Pericardium fibroblast (primary cell): ENCODE results near the gene SAPCD1. TPM values are rescaled to one million over a fixed set of nuclear protein-coding genes. Genes with fewer than 3 reads are reported as not detected.

Experiments used
- total RNA-seq: library from RNA; depleted of rRNA; stranded (reverse); fragments of >200 nt; gene quantifications from 2 replicates; pipeline ENCODE4 v1.2.3, GENCODE V29; 2015

SAPCD1 gene
- 1.2 and 2.8 TPM in 2 replicates for total RNA-seq

GRCh38 chr6:31762356-31762755 lies at the start of gene SAPCD1:
SAPCD1 (plus strand) TSS chr6:31762656; CDS start chr6:31763055, 399 bp downstream.

DNA sequence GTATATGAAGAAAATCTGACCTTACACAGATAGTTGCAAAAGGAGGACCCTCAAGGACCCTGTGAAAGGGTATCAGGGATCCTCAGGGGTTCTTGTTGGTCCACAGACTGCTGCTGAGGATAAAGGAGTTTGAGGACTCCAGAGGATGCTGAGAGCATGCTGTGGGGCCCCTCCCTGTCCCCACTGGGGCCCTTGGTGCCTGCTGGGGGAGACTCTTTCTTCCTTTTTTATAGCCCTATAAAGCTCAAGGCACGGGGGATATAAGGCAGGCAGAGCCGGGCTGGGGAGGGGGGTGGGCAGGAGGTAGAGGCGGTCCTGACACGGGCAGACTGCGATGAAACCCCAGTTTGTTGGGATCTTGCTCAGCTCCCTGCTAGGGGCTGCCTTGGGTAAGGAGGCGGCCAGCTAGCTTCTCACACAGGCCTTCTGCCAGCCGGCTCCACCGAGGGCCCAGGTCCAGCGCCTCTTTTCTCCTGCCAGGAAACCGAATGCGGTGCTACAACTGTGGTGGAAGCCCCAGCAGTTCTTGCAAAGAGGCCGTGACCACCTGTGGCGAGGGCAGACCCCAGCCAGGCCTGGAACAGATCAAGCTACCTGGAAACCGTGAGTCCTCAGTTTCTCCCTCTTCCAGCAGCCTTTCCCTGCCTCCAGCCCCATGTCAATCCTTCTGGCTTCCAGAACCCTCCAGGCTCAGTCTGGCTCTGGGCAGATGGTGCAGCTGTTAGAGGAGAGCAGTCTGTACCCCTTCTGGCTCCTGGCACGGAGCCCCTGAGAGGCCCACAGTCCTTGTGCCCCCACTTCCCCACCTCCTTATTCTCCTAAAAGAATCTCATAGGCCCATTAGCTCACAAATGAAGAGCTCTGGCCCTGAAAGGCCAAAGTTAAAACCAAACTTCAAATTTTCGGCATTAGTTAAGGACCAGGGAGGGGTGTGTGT lies 47.2 kb upstream of the SAPCD1 start, which contains the start of gene LY6G6D:
TSS of gene LY6G6D (plus strand) at position 327 of the 937 bp plus-strand sequence. CDS start at position 335, 8 bp downstream.

GRCh38 chr6:31721351-31722020 lies 41.0 kb upstream of the SAPCD1 start, which contains the start of gene LY6G6C:
LY6G6C (minus strand) TSS chr6:31721746; CDS start chr6:31721679, 67 bp downstream.

GRCh38 chr6:31723245-31723979 lies 39.0 kb upstream of the SAPCD1 start, which contains the start of gene MPIG6B:
MPIG6B (plus strand) TSS chr6:31723373; CDS start chr6:31723384, 11 bp downstream.

GRCh38 chr6:31728767-31729514 lies 33.5 kb upstream of the SAPCD1 start, which contains the start of gene DDAH2:
DDAH2 (minus strand) TSS chr6:31729299; CDS start chr6:31729161, 138 bp downstream.

DNA sequence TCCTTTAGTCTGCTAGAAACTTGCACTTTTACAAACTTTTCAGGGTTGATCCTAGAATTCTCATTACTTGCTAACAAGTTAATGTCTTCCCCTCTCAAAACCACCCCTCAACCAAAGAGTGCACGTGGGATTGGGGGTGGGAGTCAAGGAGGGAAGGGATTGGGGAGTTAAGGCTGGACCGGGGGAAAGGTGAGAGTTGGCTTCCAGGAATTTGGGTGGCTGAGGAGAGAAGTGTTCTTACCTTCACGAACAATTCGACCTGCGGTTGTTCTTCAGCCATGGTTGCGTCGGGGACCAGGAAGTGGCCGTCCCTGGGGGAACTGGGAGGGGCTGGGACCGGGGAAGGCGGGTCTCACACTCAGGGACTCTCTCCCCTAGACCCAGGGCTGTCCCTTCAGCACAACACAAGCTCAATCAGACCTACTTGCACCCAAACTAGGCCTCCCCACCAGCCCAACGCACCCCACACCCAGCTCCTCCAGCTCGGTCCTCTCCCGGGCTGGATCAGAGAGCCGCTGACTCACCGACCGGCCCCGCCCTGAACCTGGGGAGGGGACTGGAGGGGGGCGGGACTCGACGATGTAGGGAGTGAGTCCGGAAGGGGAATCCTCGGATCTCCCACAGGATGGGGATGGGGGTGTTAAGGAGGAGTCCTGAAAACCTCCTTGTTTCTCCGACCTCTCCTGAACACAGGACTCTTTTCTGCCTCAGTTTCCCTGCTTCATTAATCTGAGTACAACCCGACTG lies 26.3 kb upstream of the SAPCD1 start, which contains the start of gene CLIC1:
TSS of gene CLIC1 (minus strand) at position 510 of the 747 bp plus-strand sequence. CDS start at position 280, 230 bp downstream.

DNA sequence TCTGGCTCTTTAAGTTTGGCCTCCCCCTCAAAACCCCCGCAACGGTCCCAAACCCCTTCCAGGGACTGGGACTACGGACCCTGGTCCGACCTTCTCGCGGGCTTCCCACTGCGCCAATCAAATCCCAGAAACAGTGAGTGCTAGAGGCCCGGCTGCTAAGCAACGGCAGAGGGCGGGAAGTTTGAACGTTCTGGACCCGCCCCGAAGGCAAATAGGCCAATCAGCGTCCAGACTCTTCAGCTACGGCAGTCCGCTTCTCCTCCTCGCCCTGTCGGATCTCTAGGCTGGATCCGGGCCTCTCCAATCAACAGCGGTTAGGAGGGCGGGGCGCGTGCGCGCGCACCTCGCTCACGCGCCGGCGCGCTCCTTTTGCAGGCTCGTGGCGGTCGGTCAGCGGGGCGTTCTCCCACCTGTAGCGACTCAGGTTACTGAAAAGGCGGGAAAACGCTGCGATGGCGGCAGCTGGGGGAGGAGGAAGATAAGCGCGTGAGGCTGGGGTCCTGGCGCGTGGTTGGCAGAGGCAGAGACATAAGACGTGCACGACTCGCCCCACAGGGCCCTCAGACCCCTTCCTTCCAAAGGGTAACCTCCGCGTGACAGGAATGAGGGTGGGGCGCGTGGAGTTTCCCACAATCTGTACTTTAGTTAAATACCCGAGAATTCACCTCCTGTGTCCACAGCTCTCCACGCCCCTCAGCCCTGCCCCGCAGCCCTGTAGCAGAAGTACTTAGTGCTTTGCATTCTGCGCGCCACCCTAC lies 22.6 kb upstream of the SAPCD1 start, which contains the start of gene MSH5:
TSS of gene MSH5 (plus strand) at position 367 of the 758 bp plus-strand sequence. CDS start 462 bp downstream, outside the sequence.

GRCh38 chr6:31776989-31777666 lies 14.7 kb downstream of the SAPCD1 start, which contains the start of gene VWA7:
VWA7 (minus strand) TSS chr6:31777328; CDS start chr6:31776779, 549 bp downstream.

DNA sequence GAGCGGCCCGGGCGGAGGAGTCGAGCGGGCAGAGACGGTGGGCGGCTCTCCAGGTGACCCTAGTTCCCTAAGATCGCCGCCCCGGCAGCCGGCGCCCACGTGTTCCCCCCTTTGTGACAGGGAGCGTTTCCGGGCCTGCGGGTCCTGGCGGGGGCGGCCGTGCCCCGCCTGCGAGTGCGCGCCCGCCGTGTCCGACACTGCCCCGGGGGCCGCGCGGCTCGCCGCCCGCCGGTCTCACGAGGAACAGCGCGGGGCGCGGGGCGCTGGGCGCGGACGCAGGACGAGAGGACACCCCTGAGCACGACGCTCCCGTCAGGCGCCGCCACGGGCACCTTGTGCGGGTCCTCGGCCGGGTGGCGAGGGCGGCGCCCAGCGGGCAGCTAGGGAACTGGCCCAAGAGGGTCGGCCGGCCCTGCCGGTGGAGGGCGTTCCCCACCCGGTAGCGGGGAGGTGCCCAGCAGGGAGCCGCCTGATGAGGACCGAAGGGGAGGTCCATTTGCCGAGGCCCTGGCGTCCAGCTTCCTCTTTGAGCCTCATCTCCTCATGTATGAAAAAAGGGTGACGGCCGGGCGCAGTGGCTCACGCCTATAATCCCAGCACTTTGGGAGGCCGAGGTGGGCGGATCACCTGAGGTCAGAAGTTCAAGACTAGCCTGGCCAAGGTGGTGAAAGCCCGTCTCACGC lies 33.3 kb downstream of the SAPCD1 start, which contains the start of gene VARS1:
TSS of gene VARS1 (minus strand) at position 137 of the 683 bp plus-strand sequence. CDS start 535 bp downstream, outside the sequence.

DNA sequence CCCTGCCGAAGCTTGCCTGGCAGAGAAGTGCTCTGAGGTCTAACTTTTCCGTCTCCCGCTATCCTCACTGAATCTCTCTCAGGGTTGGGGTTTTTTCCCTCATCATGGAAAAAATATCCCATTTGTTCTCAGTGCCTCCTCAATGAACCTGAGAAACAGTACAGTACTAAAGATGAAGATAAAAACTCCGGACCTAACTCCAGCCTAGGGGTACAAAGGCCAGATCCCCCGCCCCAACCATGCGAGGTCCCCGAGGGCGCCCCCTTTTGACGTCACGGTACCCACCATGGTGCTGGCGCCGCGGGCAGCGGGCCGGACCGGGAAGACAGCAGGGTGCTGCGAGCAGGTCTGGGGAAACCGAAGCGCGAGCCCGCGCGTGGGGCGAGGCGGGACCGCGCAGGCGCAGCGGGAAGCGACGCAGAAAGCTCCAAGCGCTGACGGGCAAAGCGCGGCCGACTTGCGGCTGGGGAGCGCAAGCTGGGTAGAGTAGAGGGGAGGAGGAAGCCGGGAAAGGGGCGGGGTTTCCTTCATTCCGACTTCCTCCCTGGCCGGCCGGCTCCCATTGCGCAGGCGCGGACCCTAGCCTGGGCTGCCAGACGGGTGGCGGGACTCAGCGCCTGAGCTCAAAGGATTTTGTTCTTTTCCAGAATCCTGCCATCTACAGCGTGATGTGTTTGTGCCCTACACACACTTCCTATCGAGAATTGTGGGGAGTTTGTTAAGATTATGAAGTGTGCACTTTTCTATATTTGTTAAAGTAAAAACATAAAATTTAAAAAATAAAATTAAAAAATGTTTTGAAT lies 44.2 kb downstream of the SAPCD1 start, which contains the start of gene LSM2:
TSS of gene LSM2 (minus strand) at position 497 of the 803 bp plus-strand sequence. CDS start at position 288, 209 bp downstream.

Other genes with a start within 250 kb of the SAPCD1 start
- gene MCCD1, start 233.7 kb upstream of the SAPCD1 start, total RNA-seq = not detected in 2 replicates
- 197 and 272 TPM in 2 replicates for gene DDX39B, start 220.7 kb upstream of the SAPCD1 start, total RNA-seq
- 2.7 and 7.2 TPM in 2 replicates for gene ATP6V1G2, start 216.0 kb upstream of the SAPCD1 start, total RNA-seq
- 16.6 and 19.9 TPM in 2 replicates for gene NFKBIL1, start 215.0 kb upstream of the SAPCD1 start, total RNA-seq
- gene LTA, start 190.4 kb upstream of the SAPCD1 start, total RNA-seq = not detected in 2 replicates
- gene TNF, start 187.1 kb upstream of the SAPCD1 start, total RNA-seq = not detected in 2 replicates
- gene LTB, start 180.2 kb upstream of the SAPCD1 start, total RNA-seq = 0.17 TPM in 1 of 2 replicates, not detected in the other
- gene LST1, start 176.4 kb upstream of the SAPCD1 start, total RNA-seq = not detected in 2 replicates
- not detected in 2 replicates for gene NCR3, start 169.7 kb upstream of the SAPCD1 start, total RNA-seq
- gene AIF1, start 147.4 kb upstream of the SAPCD1 start, total RNA-seq = 1.4 TPM in 1 of 2 replicates, not detected in the other
- 71.2 and 71.5 TPM in 2 replicates for gene PRRC2A, start 141.9 kb upstream of the SAPCD1 start, total RNA-seq
- 164 and 183 TPM in 2 replicates for gene BAG6, start 110.0 kb upstream of the SAPCD1 start, total RNA-seq
- gene APOM, start 106.8 kb upstream of the SAPCD1 start, total RNA-seq = 0.51 and 3.2 TPM in 2 replicates
- gene C6orf47, start 101.9 kb upstream of the SAPCD1 start, total RNA-seq = 14.3 and 14.8 TPM in 2 replicates
- gene GPANK1, start 97.7 kb upstream of the SAPCD1 start, total RNA-seq = 13.4 and 15.3 TPM in 2 replicates
- 205 and 210 TPM in 2 replicates for gene CSNK2B, start 96.6 kb upstream of the SAPCD1 start, total RNA-seq
- 1.0 and 1.2 TPM in 2 replicates for gene LY6G5B, start 92.7 kb upstream of the SAPCD1 start, total RNA-seq
- gene LY6G5C, start 81.6 kb upstream of the SAPCD1 start, total RNA-seq = 0.43 TPM in 1 of 2 replicates, not detected in the other
- gene ABHD16A, start 59.3 kb upstream of the SAPCD1 start, total RNA-seq = 25.7 and 29.2 TPM in 2 replicates
- not detected in 2 replicates for gene LY6G6F, start 55.8 kb upstream of the SAPCD1 start, total RNA-seq
- gene LY6G6D, start 47.3 kb upstream of the SAPCD1 start, total RNA-seq = not detected in 2 replicates
- not detected in 2 replicates for gene LY6G6C, start 40.9 kb upstream of the SAPCD1 start, total RNA-seq
- gene MPIG6B, start 39.3 kb upstream of the SAPCD1 start, total RNA-seq = not detected in 2 replicates
- 70.2 and 88.5 TPM in 2 replicates for gene DDAH2, start 33.4 kb upstream of the SAPCD1 start, total RNA-seq
- gene CLIC1, start 26.1 kb upstream of the SAPCD1 start, total RNA-seq = 266 and 364 TPM in 2 replicates
- gene MSH5, start 22.7 kb upstream of the SAPCD1 start, total RNA-seq = 4.2 and 4.7 TPM in 2 replicates
- not detected in 2 replicates for gene VWA7, start 14.7 kb downstream of the SAPCD1 start, total RNA-seq
- gene VARS1, start 33.1 kb downstream of the SAPCD1 start, total RNA-seq = 44.9 and 47.3 TPM in 2 replicates
- gene LSM2, start 44.3 kb downstream of the SAPCD1 start, total RNA-seq = 40.0 and 71.4 TPM in 2 replicates
- 0.12 and 0.34 TPM in 2 replicates for gene HSPA1L, start 52.6 kb downstream of the SAPCD1 start, total RNA-seq
- gene HSPA1A, start 52.9 kb downstream of the SAPCD1 start, total RNA-seq = 62.6 and 74.3 TPM in 2 replicates
- gene HSPA1B, start 65.1 kb downstream of the SAPCD1 start, total RNA-seq = 94.5 and 110 TPM in 2 replicates
- gene NEU1, start 100.2 kb downstream of the SAPCD1 start, total RNA-seq = 55.6 and 65.6 TPM in 2 replicates
- gene SLC44A4, start 116.3 kb downstream of the SAPCD1 start, total RNA-seq = 0.51 TPM in 1 of 2 replicates, not detected in the other
- gene EHMT2, start 135.0 kb downstream of the SAPCD1 start, total RNA-seq = 32.1 and 55.8 TPM in 2 replicates
- gene ZBTB12, start 139.4 kb downstream of the SAPCD1 start, total RNA-seq = 2.6 and 4.9 TPM in 2 replicates
- 1.2 and 9.6 TPM in 2 replicates for gene C2, start 165.1 kb downstream of the SAPCD1 start, total RNA-seq
- gene CFB, start 183.4 kb downstream of the SAPCD1 start, total RNA-seq = 11.4 and 11.6 TPM in 2 replicates
- 73.6 and 83.6 TPM in 2 replicates for gene NELFE, start 196.3 kb downstream of the SAPCD1 start, total RNA-seq
- gene SKIC2, start 196.5 kb downstream of the SAPCD1 start, total RNA-seq = 34.1 and 37.6 TPM in 2 replicates
- 13.5 and 15.4 TPM in 2 replicates for gene DXO, start 209.5 kb downstream of the SAPCD1 start, total RNA-seq
- 6.9 and 30.7 TPM in 2 replicates for gene C4A, start 219.4 kb downstream of the SAPCD1 start, total RNA-seq